AG04450 (cell line): ENCODE measurements around the gene TOP1. TPM values are rescaled to one million over a fixed set of nuclear protein-coding genes. Genes with fewer than 3 reads are reported as not detected.

Source experiments
- CTCF ChIA-PET: fragments of 300-600, 350-600 bp; formaldehyde crosslinking; extraction: SDS; loops from one replicate; lab custom pipeline; 2022; ENCODE audit warnings: antibody characterized with exemption, inconsistent platforms; lab: Charles Lee
- POLR2A ChIA-PET: fragments of 350-600 bp; formaldehyde crosslinking; extraction: SDS; loops from one replicate; lab custom pipeline; 2021; ENCODE audit warnings: antibody characterized with exemption, inconsistent platforms; lab: Yijun Ruan, JAX
- DNase-seq: peaks from one replicate; pipeline ENCODE4 v3.0.0-alpha.2; 2011; ENCODE audit warnings: low read depth, low spot score
- H3K27ac ChIP-seq: one replicate; pipeline ENCODE4 v1.5.1; 2012; ENCODE audit warnings: low read depth, low read length, control low read depth
- H3K27me3 ChIP-seq: one replicate; pipeline ENCODE4 v1.6.0; 2012; ENCODE audit warnings: low read length; ENCODE audit not compliant: control insufficient read depth, insufficient read depth
- H3K4me3 ChIP-seq: 2 replicates; pipeline ENCODE4 v1.5.1; 2011; ENCODE audit warnings: mild to moderate bottlenecking, low read depth, low read length, control low read depth
- H3K9me3 ChIP-seq: 2 replicates; pipeline ENCODE4 v1.5.1; 2012; ENCODE audit warnings: low read length; ENCODE audit not compliant: control insufficient read depth, insufficient read depth
- CTCF ChIP-seq: IDR thresholded peaks from 2 replicates; pipeline ENCODE4 v1.5.1; 2011; ENCODE audit warnings: low read depth, low read length, control low read depth, inconsistent platforms
- polyA minus RNA-seq: library from RNA; depleted of rRNA, polyadenylated mRNA; stranded (reverse); fragments of >200 nt; gene quantifications from 2 replicates; pipeline ENCODE4 v1.2.3, GENCODE V29; 2011; rRNA and poly(A)+ RNA removed
- polyA plus RNA-seq: library from polyadenylated mRNA; depleted of rRNA; stranded (reverse); fragments of >200 nt; gene quantifications from 2 replicates; pipeline ENCODE4 v1.2.3, GENCODE V29; 2011; rRNA removed

Gene TOP1
- polyA plus RNA-seq (29.1 and 36.1 TPM in 2 replicates), polyA minus RNA-seq (29.1 and 36.9 TPM in 2 replicates)

GRCh38 chr20:41028359-41029149, at the start of gene TOP1:
TSS of gene TOP1 (plus strand) at chr20:41028822. CDS start at chr20:41029068, 246 bp downstream.
- H3K27ac ChIP-seq, result peak within 1 kb of the TSS; percentile 92
- TF ChIP-seq CTCF, result no peak
- ChIA-PET POLR2A (interaction anchor here (0.7 to 1.7 kb wide), 6 partner anchors 8 to 37 kb away, joined by 3 to 6 read pairs (median 4); no protein-coding TSS in a partner anchor), CTCF (interaction anchor here (1.1 kb wide), 1 partner anchor 37 kb away, joined by 3 read pairs; no protein-coding TSS in a partner anchor)
- H3K9me3 ChIP-seq, result no peaks in the 10 kb centered on the region; the same call in 1 of the 2 replicates
- peak; percentile 100 for DNase-seq
- H3K4me3 ChIP-seq, result peak within 1 kb of the TSS; percentile 89
- no peaks in the 10 kb centered on the region for H3K27me3 ChIP-seq

GRCh38 chr20:40979247-40979646, 49.4 kb upstream of the TOP1 start:
- POLR2A ChIA-PET, result no interaction called here
- no peak for DNase-seq
- no peak overlapping the region for H3K27ac ChIP-seq
- no peak for TF ChIP-seq CTCF
- H3K9me3 ChIP-seq, result no peaks in the 10 kb centered on the region
- no peaks in the 10 kb centered on the region for H3K27me3 ChIP-seq
- no peak overlapping the region for H3K4me3 ChIP-seq
- CTCF ChIA-PET, result interaction anchor here (2.4 kb wide), 1 partner anchor 11 kb away, joined by 19 read pairs; no protein-coding TSS in a partner anchor

GRCh38 chr20:40980106-40980827, 48.4 kb upstream of the TOP1 start:
- H3K27me3 ChIP-seq, result no peaks in the 10 kb centered on the region
- peaks cover 3% of the 10 kb centered on the region; the same call in 1 of the 2 replicates for H3K9me3 ChIP-seq
- DNase-seq, result no peak
- no peak overlapping the region for H3K27ac ChIP-seq
- H3K4me3 ChIP-seq, result no peak overlapping the region
- no peak for TF ChIP-seq CTCF
- CTCF ChIA-PET, result interaction anchor here (1.5 to 2.4 kb wide), 3 partner anchors 11 to 17 kb away, joined by 6 to 19 read pairs (median 7); no protein-coding TSS in a partner anchor
- POLR2A ChIA-PET, result interaction anchor here (0.6 kb wide), 1 partner anchor 178 kb away, joined by 3 read pairs; no protein-coding TSS in a partner anchor

GRCh38 chr20:40980828-40981310, 47.8 kb upstream of the TOP1 start:
- H3K27ac ChIP-seq, result no peak overlapping the region
- no peaks in the 10 kb centered on the region for H3K27me3 ChIP-seq
- H3K9me3 ChIP-seq, result peaks cover 4% of the 10 kb centered on the region; the same call in 1 of the 2 replicates
- H3K4me3 ChIP-seq, result no peak overlapping the region
- no peak for TF ChIP-seq CTCF
- DNase-seq, result no peak
- CTCF ChIA-PET, result interaction anchor here (1.5 to 2.4 kb wide), 3 partner anchors 10 to 18 kb away, joined by 6 to 19 read pairs (median 7); no protein-coding TSS in a partner anchor
- POLR2A ChIA-PET, result no interaction called here
